IMR-90 (cell line): ENCODE measurements around the gene BTF3L4. TPM values are rescaled to one million over a fixed set of nuclear protein-coding genes. Genes with fewer than 3 reads are reported as not detected.

Source experiments
- ATAC-seq: fragments of 200-7000 bp; cut with Tn5 transposase; 2 replicates; pipeline ENCODE4 v1.9.1; 2020; ENCODE audit warnings: low read depth, mild to moderate bottlenecking, moderate library complexity
- BruUV-seq: library from RNA; stranded (reverse); fragments of 400-500 nt; replicated peaks from 2 replicates; lab custom pipeline; 2021; lab: Mats Ljungman, UMichigan
- CTCF ChIA-PET: fragments of 300-600 bp; formaldehyde crosslinking; extraction: SDS; loops from one replicate; lab custom pipeline; 2021; ENCODE audit warnings: antibody characterized with exemption; lab: Yijun Ruan, JAX
- POLR2A ChIA-PET: fragments of 300-600 bp; sonication (Branson Sonifier 250); formaldehyde crosslinking; loops from one replicate; lab custom pipeline; 2022; ENCODE audit warnings: antibody characterized with exemption; ENCODE audit not compliant: unreplicated experiment; lab: Charles Lee
- DNase-seq: peaks from one replicate; pipeline ENCODE4 v3.0.0; 2013
- H2AFZ ChIP-seq: replicated peaks from 2 replicates; pipeline ENCODE3; 2013; ENCODE audit warnings: low read length, mild to moderate bottlenecking; ENCODE audit not compliant: poor library complexity
- H2AK5ac ChIP-seq: 2 replicates; pipeline ENCODE4 v1.6.1; 2013; ENCODE audit warnings: low read depth, low read length, inconsistent platforms
- H2AK9ac ChIP-seq: replicated peaks from 2 replicates; pipeline ENCODE3; 2013; ENCODE audit warnings: mild to moderate bottlenecking, low read depth, low read length, moderate library complexity; ENCODE audit not compliant: poor library complexity
- H2BK120ac ChIP-seq: 2 replicates; pipeline ENCODE4 v1.6.1; 2013; ENCODE audit warnings: low read depth, low read length, inconsistent platforms
- H2BK15ac ChIP-seq: 3 replicates; pipeline ENCODE4 v1.6.1; 2013; ENCODE audit warnings: low read depth, low read length, inconsistent platforms
- H2BK20ac ChIP-seq: 2 replicates; pipeline ENCODE4 v1.6.1; 2013; ENCODE audit warnings: low read depth, mild to moderate bottlenecking, inconsistent platforms, low read length, moderate library complexity
- H2BK5ac ChIP-seq: 2 replicates; pipeline ENCODE4 v1.6.1; 2013; ENCODE audit warnings: mild to moderate bottlenecking, low read depth, low read length, inconsistent platforms; ENCODE audit not compliant: poor library complexity, severe bottlenecking
- H3K14ac ChIP-seq: replicated peaks from 2 replicates; pipeline ENCODE4 v1.6.1; 2013; ENCODE audit warnings: low read depth, low read length, inconsistent platforms
- H3K18ac ChIP-seq: 2 replicates; pipeline ENCODE4 v1.6.1; 2013; ENCODE audit warnings: low read depth, low read length, control low read depth
- H3K23ac ChIP-seq: 2 replicates; pipeline ENCODE4 v1.6.1; 2013; ENCODE audit warnings: low read depth, low read length, inconsistent platforms
- H3K27ac ChIP-seq: 2 replicates; pipeline ENCODE4 v1.5.1; 2013; ENCODE audit warnings: mild to moderate bottlenecking, control low read depth, low read length; ENCODE audit not compliant: insufficient read depth
- H3K27me3 ChIP-seq: 2 replicates; pipeline ENCODE4 v1.6.1; 2013; ENCODE audit warnings: low read length; ENCODE audit not compliant: control insufficient read depth, insufficient read depth
- H3K36me3 ChIP-seq: 2 replicates; pipeline ENCODE4 v1.6.1; 2013; ENCODE audit warnings: low read length, mixed read lengths; ENCODE audit not compliant: control insufficient read depth, insufficient read depth
- H3K4ac ChIP-seq: 2 replicates; pipeline ENCODE4 v1.6.1; 2013; ENCODE audit warnings: low read depth, low read length, inconsistent platforms
- H3K4me1 ChIP-seq: 2 replicates; pipeline ENCODE4 v1.6.1; 2013; ENCODE audit warnings: low read length, mixed read lengths; ENCODE audit not compliant: control insufficient read depth, insufficient read depth
- H3K4me2 ChIP-seq: 2 replicates; pipeline ENCODE4 v1.6.1; 2013; ENCODE audit warnings: low read depth, mild to moderate bottlenecking, control low read depth, low read length, moderate library complexity
- H3K4me3 ChIP-seq: 2 replicates; pipeline ENCODE4 v1.5.1; 2013; ENCODE audit warnings: low read depth, mild to moderate bottlenecking, control low read depth, low read length, moderate library complexity; ENCODE audit not compliant: insufficient read depth
- H3K56ac ChIP-seq: 2 replicates; pipeline ENCODE4 v1.6.1; 2013; ENCODE audit warnings: low read length, inconsistent platforms; ENCODE audit not compliant: insufficient read depth; ENCODE audit errors: extremely low read depth
- H3K79me1 ChIP-seq, 2 experiments: 2 replicates each; pipeline ENCODE4 v1.6.1; 2013; ENCODE audit warnings: low read length in 2 of 2, inconsistent platforms in 1 of 2, low read depth in 1 of 2
- H3K9ac ChIP-seq: 2 replicates; pipeline ENCODE4 v1.6.1; 2013; ENCODE audit warnings: low read depth, low read length, control low read depth
- H3K9me1 ChIP-seq: 2 replicates; pipeline ENCODE4 v1.6.1; 2013; ENCODE audit warnings: low read length, inconsistent platforms; ENCODE audit not compliant: insufficient read depth
- H3K9me3 ChIP-seq: 2 replicates; pipeline ENCODE4 v1.6.1; 2013; ENCODE audit warnings: low read length; ENCODE audit not compliant: control insufficient read depth, insufficient read depth
- H4K20me1 ChIP-seq: 2 replicates; pipeline ENCODE4 v1.6.1; 2013; ENCODE audit warnings: low read length, inconsistent platforms; ENCODE audit not compliant: insufficient read depth
- H4K5ac ChIP-seq: 2 replicates; pipeline ENCODE4 v1.6.1; 2013; ENCODE audit warnings: mild to moderate bottlenecking, low read depth, low read length, control low read depth
- H4K8ac ChIP-seq, 2 experiments: 2 replicates each; pipeline ENCODE4 v1.6.1; 2013; ENCODE audit warnings: low read depth in 2 of 2, low read length in 2 of 2, control low read depth in 1 of 2, inconsistent platforms in 1 of 2
- H4K91ac ChIP-seq: 2 replicates; pipeline ENCODE4 v1.6.1; 2013; ENCODE audit warnings: low read depth, low read length, inconsistent platforms; ENCODE audit not compliant: insufficient read depth
- CEBPB ChIP-seq: IDR thresholded peaks from 2 replicates; pipeline ENCODE4 v1.6.1; 2012; ENCODE audit warnings: low read depth, low read length, improper control_type of control experiment
- CHD1 ChIP-seq: IDR thresholded peaks from 2 replicates; pipeline ENCODE4 v1.6.1; 2012; ENCODE audit warnings: low read depth, low read length, improper control_type of control experiment
- ELK1 ChIP-seq: fragments of 150-350 bp; IDR thresholded peaks from 2 replicates; pipeline ENCODE4 v1.6.1; 2016; ENCODE audit warnings: low read depth, mild to moderate bottlenecking, low read length, moderate library complexity, borderline replicate concordance
- FOS ChIP-seq: fragments of 150-350 bp; IDR thresholded peaks from 2 replicates; pipeline ENCODE4 v1.6.1; 2016; ENCODE audit warnings: low read depth, low read length
- MAFK ChIP-seq: IDR thresholded peaks from 2 replicates; pipeline ENCODE4 v1.6.1; 2012; ENCODE audit warnings: low read depth, low read length, improper control_type of control experiment
- MAZ ChIP-seq: IDR thresholded peaks from 2 replicates; pipeline ENCODE4 v1.6.1; 2012; ENCODE audit warnings: low read depth, mild to moderate bottlenecking, low read length, improper control_type of control experiment, moderate library complexity, borderline replicate concordance
- MXI1 ChIP-seq: IDR thresholded peaks from 2 replicates; pipeline ENCODE4 v1.6.1; 2012; ENCODE audit warnings: low read depth, mild to moderate bottlenecking, low read length, moderate library complexity, borderline replicate concordance
- NFE2L2 ChIP-seq: fragments of 150-350 bp; IDR thresholded peaks from 2 replicates; pipeline ENCODE4 v1.6.1; 2016; ENCODE audit warnings: low read depth, mild to moderate bottlenecking, low read length
- RAD21 ChIP-seq: IDR thresholded peaks from 2 replicates; pipeline ENCODE4 v1.6.1; 2012; ENCODE audit warnings: low read length, improper control_type of control experiment
- RFX5 ChIP-seq: IDR thresholded peaks from 2 replicates; pipeline ENCODE4 v1.8.0; 2012; ENCODE audit warnings: low read depth, mild to moderate bottlenecking, low read length, moderate library complexity
- WGBS, 2 experiments: methylation state at CpG; one replicate each; pipeline versions ENCODE4 v1.1.5 to v1.1.7; 2013; ENCODE audit warnings: missing lambda C conversion rate in 2 of 2; ENCODE audit not compliant: insufficient read length in 1 of 2; ENCODE audit errors: extremely low coverage in 2 of 2; 5-methylcytosine and 5-hydroxymethylcytosine counted together
- dilution Hi-C: fragments of 300-500 bp; cut with HindIII; formaldehyde crosslinking; loops from one replicate; pipeline ENCODE4 v1.14.3; 2018; ENCODE audit warnings: low sequenced_read_pairs; ENCODE audit not compliant: unreplicated experiment
- in situ Hi-C: fragments of 300-500 bp; cut with MboI; formaldehyde crosslinking; loops from 3 replicates; pipeline ENCODE4 v1.14.3; 2019; ENCODE audit warnings: low sequenced_read_pairs, inconsistent platforms, mixed read lengths
- intact Hi-C: fragments of 100-400 bp; cut with micrococcal nuclease; formaldehyde crosslinking; loops from 2 replicates; pipeline ENCODE4 v1.10.0; 2022
- polyA plus RNA-seq, 3 experiments: library from polyadenylated mRNA; depleted of rRNA; stranded (reverse); fragments of >200 nt; gene quantifications; 2 replicates each; pipeline ENCODE4 v1.2.3, GENCODE V29; 2012; ENCODE audit warnings: low replicate concordance in 1 of 3
- total RNA-seq: library from RNA; depleted of rRNA; stranded (reverse); fragments of >200 nt; gene quantifications from 2 replicates; pipeline ENCODE4 v1.2.3, GENCODE V29; 2012
- TF ChIP-seq, protein P1 (sequence below): fragments of 150-350 bp; IDR thresholded peaks from 2 replicates; pipeline ENCODE4 v1.6.1; 2017; ENCODE audit warnings: mild to moderate bottlenecking, antibody characterized with exemption, low read length, low read depth

Gene BTF3L4
- total and polyA plus RNA-seq, 2 of the 4 experiments (the other 2 are of a cell fraction): 34.5 to 41.2 TPM

DNA sequence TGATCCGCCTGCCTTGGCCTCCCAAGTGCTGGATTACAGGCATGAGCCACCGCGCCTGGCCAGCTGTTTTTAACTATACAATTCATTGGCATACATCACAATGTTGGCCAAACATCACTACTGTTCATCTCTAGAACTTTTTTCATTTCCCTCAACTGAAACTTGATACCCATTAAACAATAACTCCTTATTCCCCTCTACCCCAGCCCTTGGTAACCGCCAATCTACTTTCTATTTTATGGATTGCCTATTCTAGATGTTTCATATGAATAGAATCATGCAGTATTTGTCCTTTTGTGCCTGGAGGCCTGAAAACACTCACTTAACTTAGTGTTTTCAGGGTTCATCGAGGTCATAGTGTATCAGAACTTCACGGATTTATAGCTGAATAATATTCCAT is 16.2 kb downstream of the BTF3L4 start:
- H3K27me3 ChIP-seq: no peaks in the 10 kb centered on the region
- no peak overlapping the region for H2BK15ac ChIP-seq
- no peak overlapping the region for H2AK5ac ChIP-seq
- H3K9me1 ChIP-seq: no peaks in the 10 kb centered on the region
- no peak overlapping the region for H3K27ac ChIP-seq
- 100% methylated on average over 3 of the region's 6 CpGs; no CpG with 5 or more reads in 1 of the 2 experiments for whole genome bisulfite sequencing, 2 experiments
- H3K4me2 ChIP-seq: no peak overlapping the region
- H3K9me3 ChIP-seq: no peaks in the 10 kb centered on the region
- H4K91ac ChIP-seq: no peak overlapping the region
- H4K5ac ChIP-seq: no peak overlapping the region
- no peak overlapping the region for H2BK120ac ChIP-seq
- no peak overlapping the region for H2AFZ ChIP-seq
- H2BK5ac ChIP-seq: no peak overlapping the region
- no peak overlapping the region for H3K56ac ChIP-seq
- intact Hi-C loops: no loop called here
- H3K14ac ChIP-seq: no peak overlapping the region
- H3K18ac ChIP-seq: no peak overlapping the region
- H4K20me1 ChIP-seq: peaks cover 16% of the 10 kb centered on the region; the same call in 1 of the 2 replicates
- no peak overlapping the region for H4K8ac ChIP-seq
- no peak for TF ChIP-seq NFE2L2
- no peak for TF ChIP-seq CHD1
- TF ChIP-seq FOS: no peak
- no peak for TF ChIP-seq RFX5
- TF ChIP-seq MXI1: no peak
- TF ChIP-seq ELK1: no peak
- TF ChIP-seq, protein P1, sequence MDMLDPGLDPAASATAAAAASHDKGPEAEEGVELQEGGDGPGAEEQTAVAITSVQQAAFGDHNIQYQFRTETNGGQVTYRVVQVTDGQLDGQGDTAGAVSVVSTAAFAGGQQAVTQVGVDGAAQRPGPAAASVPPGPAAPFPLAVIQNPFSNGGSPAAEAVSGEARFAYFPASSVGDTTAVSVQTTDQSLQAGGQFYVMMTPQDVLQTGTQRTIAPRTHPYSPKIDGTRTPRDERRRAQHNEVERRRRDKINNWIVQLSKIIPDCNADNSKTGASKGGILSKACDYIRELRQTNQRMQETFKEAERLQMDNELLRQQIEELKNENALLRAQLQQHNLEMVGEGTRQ: no peak
- TF ChIP-seq RAD21: no peak
- TF ChIP-seq MAZ: no peak
- no peak for TF ChIP-seq MAFK
- TF ChIP-seq CEBPB: no peak
- ATAC-seq (no peak), DNase-seq (no peak)
- no peaks in the 10 kb centered on the region for H3K4me1 ChIP-seq
- dilution Hi-C loops: no loop called here
- peaks cover 14% of the 10 kb centered on the region for H3K36me3 ChIP-seq
- H3K4ac ChIP-seq: no peak overlapping the region
- in situ Hi-C loops: no loop called here
- H2BK20ac ChIP-seq: no peak overlapping the region
- no peak overlapping the region for H3K4me3 ChIP-seq
- POLR2A ChIA-PET: no interaction called here
- BruUV-seq: no TSS peak
- H2AK9ac ChIP-seq: no peak overlapping the region
- CTCF ChIA-PET: no interaction called here
- no peak overlapping the region for H3K23ac ChIP-seq
- no peak overlapping the region for H3K9ac ChIP-seq
- H3K79me1 ChIP-seq: peaks cover 19 to 55% of the 10 kb centered on the region in 2 experiments; a peak in 3 of 4 replicates
